ENCODE results near the gene GABRE.
"Not testable (repeated sequence)": the region's sequence is repeated elsewhere in the genome, so short reads cannot be mapped to it uniquely, and the experiment has no call there.

Gene GABRE

GRCh38 chrX:151962034-151962433, 12.4 kb downstream of the GABRE start:
- no peak for DNase-seq

- no peak for DNase-seq
Observed at GRCh38 chrX:151958101-151958500, 16.4 kb downstream of the GABRE start.

GRCh38 chrX:151954730-151955129, 19.7 kb downstream of the GABRE start:
- DNase-seq, result no peak

- DNase-seq, result no peak
Observed at GRCh38 chrX:151938172-151938571, 36.3 kb downstream of the GABRE start.

- no peak for DNase-seq
Observed at GRCh38 chrX:151935358-151935757, 39.1 kb downstream of the GABRE start.

- no peak for DNase-seq
Observed at GRCh38 chrX:151929126-151929525, 45.4 kb downstream of the GABRE start.

GRCh38 chrX:151923648-151924047, 50.8 kb downstream of the GABRE start:
- no peak for DNase-seq

GRCh38 chrX:151922692-151923091, 51.8 kb downstream of the GABRE start:
- no peak for DNase-seq

GRCh38 chrX:151921866-151922265, 52.6 kb downstream of the GABRE start:
- no peak for DNase-seq

GRCh38 chrX:151921292-151921691, 53.2 kb downstream of the GABRE start:
- no peak for DNase-seq

GRCh38 chrX:151920530-151920929, 53.9 kb downstream of the GABRE start:
- no peak for DNase-seq

GRCh38 chrX:151920101-151920500, 54.4 kb downstream of the GABRE start:
- DNase-seq, result no peak

GRCh38 chrX:151919610-151920009, 54.9 kb downstream of the GABRE start:
- no peak for DNase-seq

- DNase-seq, result not testable (repeated sequence)
Observed at GRCh38 chrX:151918736-151919135, 55.7 kb downstream of the GABRE start.

- DNase-seq, result no peak
Observed at GRCh38 chrX:151912780-151913179, 61.7 kb downstream of the GABRE start, which contains the start of gene MAGEA4. MAGEA4 (plus strand) TSS chrX:151912889; CDS start chrX:151923665, 10,776 bp downstream.

- no peak for DNase-seq
Observed at GRCh38 chrX:151912221-151912620, 62.3 kb downstream of the GABRE start.

- no peak for DNase-seq
Observed at GRCh38 chrX:151904989-151905388, 69.5 kb downstream of the GABRE start.

Measured in activated CD4-positive, alpha-beta T cell treated with anti-CD3 and anti-CD28 coated beads, Interleukin-10, Interleukin-2, amounts not matched to agents 100 ng/mL and 50 ng/mL, durations not matched to agents 16 hours and 8 hours (primary cell).